ENCODE measurements around the gene PPP1R37.

Gene PPP1R37

DNA sequence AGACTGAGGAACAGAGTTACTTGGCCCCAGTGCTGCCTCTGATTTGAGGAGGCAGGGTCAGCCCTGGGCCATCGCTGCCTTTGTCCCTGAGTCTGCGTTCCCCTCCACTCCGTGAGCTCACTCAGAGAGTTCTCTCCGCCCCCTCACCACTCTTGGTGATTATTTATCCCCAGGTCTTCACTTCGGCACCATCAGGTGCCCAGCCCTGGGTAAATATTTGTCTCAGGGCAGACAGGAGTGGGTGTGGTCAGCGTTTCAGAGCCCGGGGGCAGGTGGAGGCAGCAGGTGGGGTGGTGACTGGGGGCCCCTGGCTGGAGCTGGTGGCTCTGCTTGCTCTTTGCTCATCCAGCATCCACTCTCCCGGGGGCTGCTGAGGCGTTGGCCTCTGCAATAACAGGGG is 20.6 kb downstream of the PPP1R37 start:
- no peak overlapping the region for H3K4me3 ChIP-seq (ENCODE audit: low read depth, low read length)
- no peak overlapping the region for H3K9ac ChIP-seq
- H3K4me1 ChIP-seq, result no peaks in the 10 kb centered on the region
- H3K9me3 ChIP-seq (ENCODE audit: control insufficient read depth, low read length), result no peaks in the 10 kb centered on the region
- peaks cover 86% of the 10 kb centered on the region for H3K79me2 ChIP-seq
- H3K36me3 ChIP-seq (ENCODE audit: control insufficient read depth, insufficient read depth, low read length), result no peaks in the 10 kb centered on the region
- H2AFZ ChIP-seq, result no peak overlapping the region
- no peaks in the 10 kb centered on the region for H3K27me3 ChIP-seq (ENCODE audit: control insufficient read depth, insufficient read depth, low read length)
- no peak for TF ChIP-seq CTCF (IDR thresholded peaks at IDR 0.05)
- H3K27ac ChIP-seq, result no peak overlapping the region
- no peak overlapping the region for H3K4me2 ChIP-seq (ENCODE audit: low read length)

GRCh38 chr19:45114116-45114515 is 21.1 kb downstream of the PPP1R37 start:
- H3K4me3 ChIP-seq (ENCODE audit: low read depth, low read length), result no peak overlapping the region
- H3K36me3 ChIP-seq (ENCODE audit: control insufficient read depth, insufficient read depth, low read length), result no peaks in the 10 kb centered on the region
- H3K27me3 ChIP-seq (ENCODE audit: control insufficient read depth, insufficient read depth, low read length), result no peaks in the 10 kb centered on the region
- no peaks in the 10 kb centered on the region for H3K4me1 ChIP-seq
- no peak for TF ChIP-seq CTCF (IDR thresholded peaks at IDR 0.05)
- no peak overlapping the region for H3K4me2 ChIP-seq (ENCODE audit: low read length)
- H3K27ac ChIP-seq, result no peak overlapping the region
- no peak overlapping the region for H3K9ac ChIP-seq
- H3K9me3 ChIP-seq (ENCODE audit: control insufficient read depth, low read length), result no peaks in the 10 kb centered on the region
- peaks cover 85% of the 10 kb centered on the region for H3K79me2 ChIP-seq
- no peak overlapping the region for H2AFZ ChIP-seq

GRCh38 chr19:45115809-45116615 is 23.0 kb downstream of the PPP1R37 start:
- H3K9ac ChIP-seq, result no peak overlapping the region
- no peak overlapping the region for H3K27ac ChIP-seq

GRCh38 chr19:45117167-45117594 is 24.2 kb downstream of the PPP1R37 start:
- Histone ChIP-seq H3K27me3 (ENCODE audit: control insufficient read depth, insufficient read depth, low read length) (no peaks in the 10 kb centered on the region), H3K9me3 (ENCODE audit: control insufficient read depth, low read length) (no peaks in the 10 kb centered on the region), H2AFZ (no peak overlapping the region), H3K4me3 (ENCODE audit: low read depth, low read length) (no peak overlapping the region), H3K79me2 (peaks cover 83% of the 10 kb centered on the region), H3K27ac (no peak overlapping the region), H3K4me1 (no peaks in the 10 kb centered on the region), H3K4me2 (ENCODE audit: low read length) (no peak overlapping the region), H3K36me3 (ENCODE audit: control insufficient read depth, insufficient read depth, low read length) (no peaks in the 10 kb centered on the region), H3K9ac (no peak overlapping the region)
- no peak for TF ChIP-seq CTCF (IDR thresholded peaks at IDR 0.05)

More at GRCh38 chr19:45115809-45116615, 23.0 kb downstream of the PPP1R37 start:
- H3K27me3 ChIP-seq (ENCODE audit: control insufficient read depth, insufficient read depth, low read length), result no peaks in the 10 kb centered on the region
- no peaks in the 10 kb centered on the region for H3K4me1 ChIP-seq
- TF ChIP-seq CTCF (IDR thresholded peaks at IDR 0.05), result no peak
- H3K4me2 ChIP-seq (ENCODE audit: low read length), result no peak overlapping the region
- H3K79me2 ChIP-seq, result peaks cover 82% of the 10 kb centered on the region
- no peak overlapping the region for H2AFZ ChIP-seq
- H3K9me3 ChIP-seq (ENCODE audit: control insufficient read depth, low read length), result no peaks in the 10 kb centered on the region
- H3K36me3 ChIP-seq (ENCODE audit: control insufficient read depth, insufficient read depth, low read length), result no peaks in the 10 kb centered on the region
- no peak overlapping the region for H3K4me3 ChIP-seq (ENCODE audit: low read depth, low read length)

DNA sequence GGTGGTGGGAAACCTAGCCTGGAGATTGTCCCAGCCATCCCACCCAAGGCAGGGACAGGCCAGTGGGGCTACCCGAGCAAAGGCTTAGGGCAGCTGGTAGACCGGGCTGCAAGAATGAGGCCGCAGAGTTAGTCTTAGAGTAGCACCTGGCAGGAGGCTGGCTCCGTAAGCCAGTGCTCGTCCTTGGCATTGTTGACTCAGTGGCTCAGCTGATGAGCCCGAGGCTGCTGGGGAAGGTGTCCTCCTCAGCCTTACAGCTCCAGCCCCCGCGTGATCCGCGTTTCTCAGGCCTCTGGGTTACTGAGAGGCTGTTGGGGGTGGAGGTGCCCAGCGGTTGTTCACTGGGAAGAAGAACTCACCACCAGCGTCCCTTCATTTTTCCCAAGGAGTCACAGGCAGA is 24.7 kb downstream of the PPP1R37 start:
- Histone ChIP-seq H3K4me2 (ENCODE audit: low read length) (no peak overlapping the region), H3K9me3 (ENCODE audit: control insufficient read depth, low read length) (no peaks in the 10 kb centered on the region), H3K4me3 (ENCODE audit: low read depth, low read length) (no peak overlapping the region), H3K27me3 (ENCODE audit: control insufficient read depth, insufficient read depth, low read length) (no peaks in the 10 kb centered on the region), H3K4me1 (no peaks in the 10 kb centered on the region), H2AFZ (no peak overlapping the region), H3K79me2 (peaks cover 79% of the 10 kb centered on the region), H3K27ac (no peak overlapping the region), H3K36me3 (ENCODE audit: control insufficient read depth, insufficient read depth, low read length) (no peaks in the 10 kb centered on the region), H3K9ac (no peak overlapping the region)
- TF ChIP-seq CTCF (IDR thresholded peaks at IDR 0.05), result no peak

All from parathyroid adenoma (tissue), 2 donors.